ENCODE data around the gene FAU. TPM values are rescaled to one million over a fixed set of nuclear protein-coding genes. Genes with fewer than 3 reads are reported as not detected.

The FAU gene
- total and polyA plus RNA-seq, 9 of the 15 experiments (the other 6 are each of a cell fraction or from before 2014, with no cell fraction given) = 433 to 1,827 (median 942) TPM

DNA sequence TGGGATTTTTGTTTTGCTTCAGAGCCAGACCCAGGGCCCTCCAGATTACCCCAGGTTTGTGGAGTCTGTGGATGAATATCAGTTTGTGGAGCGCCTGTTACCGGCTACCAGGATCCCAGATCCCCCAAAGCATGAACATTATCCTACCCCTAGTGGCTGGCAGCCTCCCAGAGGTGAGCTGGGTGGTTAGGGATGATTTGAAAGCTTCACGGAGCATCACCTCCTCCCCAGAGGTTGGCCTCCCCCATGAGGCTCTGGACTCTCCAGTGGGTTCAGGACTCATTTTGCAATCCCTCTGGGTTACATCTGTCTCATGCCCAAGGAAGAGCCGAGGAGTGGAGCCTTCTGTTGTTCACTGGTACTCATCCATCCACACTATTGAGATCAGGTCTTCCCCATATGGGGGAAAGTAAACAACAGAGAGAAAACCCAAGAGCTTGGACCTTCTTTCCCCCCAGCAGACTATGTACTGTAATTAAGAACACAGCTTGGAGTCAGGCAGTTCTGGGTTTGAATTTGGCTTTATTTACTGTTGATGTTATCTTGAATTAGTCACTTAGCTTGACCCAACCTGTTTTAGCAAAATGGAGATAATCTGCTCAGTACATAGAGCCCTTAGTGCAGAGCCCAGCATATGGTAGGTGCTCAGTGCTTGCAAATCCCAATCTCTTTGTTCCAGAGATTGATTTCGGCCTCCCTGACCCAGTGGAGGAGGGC is 2.7 kb upstream of the FAU start (continued):
- peak; percentile 62 to 65; a peak in 1 of 4 replicates for TF ChIP-seq KDM1A (IDR thresholded peaks at IDR 0.05)
- no peak for TF ChIP-seq ARID3B (CRISPR knock-in tag; IDR thresholded peaks at IDR 0.05; ENCODE audit: borderline replicate concordance)
- TF ChIP-seq ZSCAN29 (IDR thresholded peaks at IDR 0.05) = no peak
- TF ChIP-seq JUND (IDR thresholded peaks at IDR 0.05; ENCODE audit: borderline replicate concordance, low read depth, low read length) = no peak
- TF ChIP-seq JUND (tag; IDR thresholded peaks at IDR 0.05; ENCODE audit: borderline replicate concordance, low read depth, low read length) = peak; percentile 24; the same call in 1 of the 3 replicates
- peak; percentile 82 for TF ChIP-seq FOSL1 (tag; conservative IDR thresholded peaks at IDR 0.05)
- no peak for TF ChIP-seq KLF16 (IDR thresholded peaks at IDR 0.05)
- peak; percentile 40; the same call in 1 of the 2 replicates for TF ChIP-seq FOXP1 (CRISPR knock-in tag; IDR thresholded peaks at IDR 0.05)
- TF ChIP-seq NUFIP1 (IDR thresholded peaks at IDR 0.05; ENCODE audit: partially characterized antibody) = no peak
- TF ChIP-seq TEAD4 (IDR thresholded peaks at IDR 0.05; ENCODE audit: low read length) = peak; percentile 37; the same call in 1 of the 2 replicates
- no peak for TF ChIP-seq TEAD4 (CRISPR knock-in tag; IDR thresholded peaks at IDR 0.05; ENCODE audit: borderline replicate concordance)
- TF ChIP-seq, protein P1, sequence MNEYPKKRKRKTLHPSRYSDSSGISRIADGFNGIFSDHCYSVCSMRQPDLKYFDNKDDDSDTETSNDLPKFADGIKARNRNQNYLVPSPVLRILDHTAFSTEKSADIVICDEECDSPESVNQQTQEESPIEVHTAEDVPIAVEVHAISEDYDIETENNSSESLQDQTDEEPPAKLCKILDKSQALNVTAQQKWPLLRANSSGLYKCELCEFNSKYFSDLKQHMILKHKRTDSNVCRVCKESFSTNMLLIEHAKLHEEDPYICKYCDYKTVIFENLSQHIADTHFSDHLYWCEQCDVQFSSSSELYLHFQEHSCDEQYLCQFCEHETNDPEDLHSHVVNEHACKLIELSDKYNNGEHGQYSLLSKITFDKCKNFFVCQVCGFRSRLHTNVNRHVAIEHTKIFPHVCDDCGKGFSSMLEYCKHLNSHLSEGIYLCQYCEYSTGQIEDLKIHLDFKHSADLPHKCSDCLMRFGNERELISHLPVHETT (CRISPR knock-in tag; conservative IDR thresholded peaks at IDR 0.05 in 1 of 2, IDR thresholded peaks at IDR 0.05 in 1 of 2) = no peak
- no peak for TF ChIP-seq NR4A1 (CRISPR knock-in tag; IDR thresholded peaks at IDR 0.05)
- no peak for TF ChIP-seq NR4A1 (tag; IDR thresholded peaks at IDR 0.05)
- TF ChIP-seq, protein P2, sequence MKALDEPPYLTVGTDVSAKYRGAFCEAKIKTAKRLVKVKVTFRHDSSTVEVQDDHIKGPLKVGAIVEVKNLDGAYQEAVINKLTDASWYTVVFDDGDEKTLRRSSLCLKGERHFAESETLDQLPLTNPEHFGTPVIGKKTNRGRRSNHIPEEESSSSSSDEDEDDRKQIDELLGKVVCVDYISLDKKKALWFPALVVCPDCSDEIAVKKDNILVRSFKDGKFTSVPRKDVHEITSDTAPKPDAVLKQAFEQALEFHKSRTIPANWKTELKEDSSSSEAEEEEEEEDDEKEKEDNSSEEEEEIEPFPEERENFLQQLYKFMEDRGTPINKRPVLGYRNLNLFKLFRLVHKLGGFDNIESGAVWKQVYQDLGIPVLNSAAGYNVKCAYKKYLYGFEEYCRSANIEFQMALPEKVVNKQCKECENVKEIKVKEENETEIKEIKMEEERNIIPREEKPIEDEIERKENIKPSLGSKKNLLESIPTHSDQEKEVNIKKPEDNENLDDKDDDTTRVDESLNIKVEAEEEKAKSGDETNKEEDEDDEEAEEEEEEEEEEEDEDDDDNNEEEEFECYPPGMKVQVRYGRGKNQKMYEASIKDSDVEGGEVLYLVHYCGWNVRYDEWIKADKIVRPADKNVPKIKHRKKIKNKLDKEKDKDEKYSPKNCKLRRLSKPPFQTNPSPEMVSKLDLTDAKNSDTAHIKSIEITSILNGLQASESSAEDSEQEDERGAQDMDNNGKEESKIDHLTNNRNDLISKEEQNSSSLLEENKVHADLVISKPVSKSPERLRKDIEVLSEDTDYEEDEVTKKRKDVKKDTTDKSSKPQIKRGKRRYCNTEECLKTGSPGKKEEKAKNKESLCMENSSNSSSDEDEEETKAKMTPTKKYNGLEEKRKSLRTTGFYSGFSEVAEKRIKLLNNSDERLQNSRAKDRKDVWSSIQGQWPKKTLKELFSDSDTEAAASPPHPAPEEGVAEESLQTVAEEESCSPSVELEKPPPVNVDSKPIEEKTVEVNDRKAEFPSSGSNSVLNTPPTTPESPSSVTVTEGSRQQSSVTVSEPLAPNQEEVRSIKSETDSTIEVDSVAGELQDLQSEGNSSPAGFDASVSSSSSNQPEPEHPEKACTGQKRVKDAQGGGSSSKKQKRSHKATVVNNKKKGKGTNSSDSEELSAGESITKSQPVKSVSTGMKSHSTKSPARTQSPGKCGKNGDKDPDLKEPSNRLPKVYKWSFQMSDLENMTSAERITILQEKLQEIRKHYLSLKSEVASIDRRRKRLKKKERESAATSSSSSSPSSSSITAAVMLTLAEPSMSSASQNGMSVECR (CRISPR knock-in tag; IDR thresholded peaks at IDR 0.05) = 0 out of 2 replicates have a peak, but pooled peaks have one; percentile 40
- TF ChIP-seq TAL1 (IDR thresholded peaks at IDR 0.05) = peak; percentile 30; the same call in 1 of the 2 replicates
